ENCODE data around the gene CCDC74B.
A peak's percentile ranks its signal among the peaks of the same experiment; 100 is the strongest.
"Not testable (repeated sequence)": the region's sequence is repeated elsewhere in the genome, so short reads cannot be mapped to it uniquely, and the experiment has no call there.

Gene CCDC74B

GRCh38 chr2:130145006-130145414 lies at the start of gene CCDC74B:
CCDC74B (minus strand) TSS chr2:130145112; CDS start chr2:130144996, 116 bp downstream.
- H3K4me1 ChIP-seq (ENCODE audit: control insufficient read depth, insufficient read depth, low read length); H3K36me3 ChIP-seq (ENCODE audit: control insufficient read depth, insufficient read depth, low read length); H3K27ac ChIP-seq (ENCODE audit: low read depth, low read length); H3K27me3 ChIP-seq (ENCODE audit: control insufficient read depth, insufficient read depth, low read length); H3K9me3 ChIP-seq (ENCODE audit: control insufficient read depth, insufficient read depth, low read length); H3K9ac ChIP-seq (ENCODE audit: low read depth, low read length): not testable (repeated sequence)
- peak within 1 kb of the TSS; percentile 57 for H3K4me3 ChIP-seq (ENCODE audit: low read depth, low read length)

GRCh38 chr2:130193824-130194223 lies 48.9 kb upstream of the CCDC74B start:
- H3K36me3 ChIP-seq (ENCODE audit: control insufficient read depth, insufficient read depth, low read length); H3K27ac ChIP-seq (ENCODE audit: low read depth, low read length); H3K9ac ChIP-seq (ENCODE audit: low read depth, low read length); H3K9me3 ChIP-seq (ENCODE audit: control insufficient read depth, insufficient read depth, low read length); H3K27me3 ChIP-seq (ENCODE audit: control insufficient read depth, insufficient read depth, low read length); H3K4me1 ChIP-seq (ENCODE audit: control insufficient read depth, insufficient read depth, low read length); H3K4me3 ChIP-seq (ENCODE audit: low read depth, low read length): not testable (repeated sequence)

GRCh38 chr2:130192451-130192850 lies 47.5 kb upstream of the CCDC74B start:
- H3K27ac ChIP-seq (ENCODE audit: low read depth, low read length); H3K27me3 ChIP-seq (ENCODE audit: control insufficient read depth, insufficient read depth, low read length); H3K36me3 ChIP-seq (ENCODE audit: control insufficient read depth, insufficient read depth, low read length); H3K4me1 ChIP-seq (ENCODE audit: control insufficient read depth, insufficient read depth, low read length); H3K9me3 ChIP-seq (ENCODE audit: control insufficient read depth, insufficient read depth, low read length); H3K9ac ChIP-seq (ENCODE audit: low read depth, low read length); H3K4me3 ChIP-seq (ENCODE audit: low read depth, low read length): not testable (repeated sequence)

- not testable (repeated sequence) for H3K27ac ChIP-seq (ENCODE audit: low read depth, low read length); H3K36me3 ChIP-seq (ENCODE audit: control insufficient read depth, insufficient read depth, low read length); H3K4me3 ChIP-seq (ENCODE audit: low read depth, low read length); H3K4me1 ChIP-seq (ENCODE audit: control insufficient read depth, insufficient read depth, low read length); H3K9ac ChIP-seq (ENCODE audit: low read depth, low read length); H3K27me3 ChIP-seq (ENCODE audit: control insufficient read depth, insufficient read depth, low read length); H3K9me3 ChIP-seq (ENCODE audit: control insufficient read depth, insufficient read depth, low read length)
These were observed 46.4 kb upstream of the CCDC74B start for GRCh38 chr2:130191319-130191718.

GRCh38 chr2:130190237-130190636 lies 45.3 kb upstream of the CCDC74B start:
- H3K36me3 ChIP-seq (ENCODE audit: control insufficient read depth, insufficient read depth, low read length): no peaks in the 10 kb centered on the region
- no peak overlapping the region for H3K27ac ChIP-seq (ENCODE audit: low read depth, low read length)
- H3K9ac ChIP-seq (ENCODE audit: low read depth, low read length): no peak overlapping the region

GRCh38 chr2:130188958-130189357 lies 44.0 kb upstream of the CCDC74B start:
- not testable (repeated sequence) for H3K4me3 ChIP-seq (ENCODE audit: low read depth, low read length); H3K27ac ChIP-seq (ENCODE audit: low read depth, low read length); H3K27me3 ChIP-seq (ENCODE audit: control insufficient read depth, insufficient read depth, low read length); H3K36me3 ChIP-seq (ENCODE audit: control insufficient read depth, insufficient read depth, low read length); H3K4me1 ChIP-seq (ENCODE audit: control insufficient read depth, insufficient read depth, low read length); H3K9ac ChIP-seq (ENCODE audit: low read depth, low read length); H3K9me3 ChIP-seq (ENCODE audit: control insufficient read depth, insufficient read depth, low read length)

More at GRCh38 chr2:130190237-130190636, 45.3 kb upstream of the CCDC74B start:
- H3K4me3 ChIP-seq (ENCODE audit: low read depth, low read length): no peak overlapping the region
- no peaks in the 10 kb centered on the region for H3K4me1 ChIP-seq (ENCODE audit: control insufficient read depth, insufficient read depth, low read length)
- H3K9me3 ChIP-seq (ENCODE audit: control insufficient read depth, insufficient read depth, low read length): no peaks in the 10 kb centered on the region
- no peaks in the 10 kb centered on the region for H3K27me3 ChIP-seq (ENCODE audit: control insufficient read depth, insufficient read depth, low read length)

GRCh38 chr2:130187859-130188792 lies 43.2 kb upstream of the CCDC74B start:
- H3K27ac ChIP-seq (ENCODE audit: low read depth, low read length); H3K9ac ChIP-seq (ENCODE audit: low read depth, low read length); H3K27me3 ChIP-seq (ENCODE audit: control insufficient read depth, insufficient read depth, low read length); H3K36me3 ChIP-seq (ENCODE audit: control insufficient read depth, insufficient read depth, low read length); H3K4me3 ChIP-seq (ENCODE audit: low read depth, low read length); H3K9me3 ChIP-seq (ENCODE audit: control insufficient read depth, insufficient read depth, low read length); H3K4me1 ChIP-seq (ENCODE audit: control insufficient read depth, insufficient read depth, low read length): not testable (repeated sequence)

- peaks cover 9% of the 10 kb centered on the region; the same call in 1 of the 2 replicates for H3K36me3 ChIP-seq (ENCODE audit: control insufficient read depth, insufficient read depth, low read length)
- H3K27me3 ChIP-seq (ENCODE audit: control insufficient read depth, insufficient read depth, low read length): no peaks in the 10 kb centered on the region
- H3K9ac ChIP-seq (ENCODE audit: low read depth, low read length): no peak overlapping the region
- H3K4me3 ChIP-seq (ENCODE audit: low read depth, low read length): no peak overlapping the region
- H3K27ac ChIP-seq (ENCODE audit: low read depth, low read length): no peak overlapping the region
- H3K9me3 ChIP-seq (ENCODE audit: control insufficient read depth, insufficient read depth, low read length): no peaks in the 10 kb centered on the region
- H3K4me1 ChIP-seq (ENCODE audit: control insufficient read depth, insufficient read depth, low read length): no peaks in the 10 kb centered on the region
These were observed 42.4 kb upstream of the CCDC74B start for GRCh38 chr2:130187268-130187667.

GRCh38 chr2:130186391-130186790 lies 41.5 kb upstream of the CCDC74B start:
- H3K27me3 ChIP-seq (ENCODE audit: control insufficient read depth, insufficient read depth, low read length): no peaks in the 10 kb centered on the region
- no peak overlapping the region for H3K4me3 ChIP-seq (ENCODE audit: low read depth, low read length)
- no peaks in the 10 kb centered on the region for H3K9me3 ChIP-seq (ENCODE audit: control insufficient read depth, insufficient read depth, low read length)
- no peak overlapping the region for H3K27ac ChIP-seq (ENCODE audit: low read depth, low read length)
- peaks cover 9% of the 10 kb centered on the region; the same call in 1 of the 2 replicates for H3K36me3 ChIP-seq (ENCODE audit: control insufficient read depth, insufficient read depth, low read length)
- H3K4me1 ChIP-seq (ENCODE audit: control insufficient read depth, insufficient read depth, low read length): no peaks in the 10 kb centered on the region
- H3K9ac ChIP-seq (ENCODE audit: low read depth, low read length): no peak overlapping the region

GRCh38 chr2:130185896-130186295 lies 41.0 kb upstream of the CCDC74B start:
- H3K4me3 ChIP-seq (ENCODE audit: low read depth, low read length): no peak overlapping the region
- no peak overlapping the region for H3K27ac ChIP-seq (ENCODE audit: low read depth, low read length)
- H3K9me3 ChIP-seq (ENCODE audit: control insufficient read depth, insufficient read depth, low read length): no peaks in the 10 kb centered on the region
- no peak overlapping the region for H3K9ac ChIP-seq (ENCODE audit: low read depth, low read length)
- H3K36me3 ChIP-seq (ENCODE audit: control insufficient read depth, insufficient read depth, low read length): peaks cover 9% of the 10 kb centered on the region; the same call in 1 of the 2 replicates
- H3K27me3 ChIP-seq (ENCODE audit: control insufficient read depth, insufficient read depth, low read length): no peaks in the 10 kb centered on the region
- H3K4me1 ChIP-seq (ENCODE audit: control insufficient read depth, insufficient read depth, low read length): no peaks in the 10 kb centered on the region

GRCh38 chr2:130185436-130185835 lies 40.5 kb upstream of the CCDC74B start:
- no peak overlapping the region for H3K9ac ChIP-seq (ENCODE audit: low read depth, low read length)

More at GRCh38 chr2:130185436-130185835, 40.5 kb upstream of the CCDC74B start:
- Histone ChIP-seq H3K27me3 (ENCODE audit: control insufficient read depth, insufficient read depth, low read length) (no peaks in the 10 kb centered on the region), H3K27ac (ENCODE audit: low read depth, low read length) (no peak overlapping the region), H3K4me1 (ENCODE audit: control insufficient read depth, insufficient read depth, low read length) (no peaks in the 10 kb centered on the region), H3K4me3 (ENCODE audit: low read depth, low read length) (no peak overlapping the region), H3K36me3 (ENCODE audit: control insufficient read depth, insufficient read depth, low read length) (peaks cover 9% of the 10 kb centered on the region; the same call in 1 of the 2 replicates), H3K9me3 (ENCODE audit: control insufficient read depth, insufficient read depth, low read length) (no peaks in the 10 kb centered on the region)

All from HUES48 (cell line).